Stimulated activated CD4-positive, alpha-beta T cell treated with anti-CD3 and anti-CD28 coated beads, TNF-alpha, amount 100 ng/mL, for 48 hours (primary cell): ENCODE measurements around the gene SCNN1G.
"Not testable (repeated sequence)": the region's sequence is repeated elsewhere in the genome, so short reads cannot be mapped to it uniquely, and the experiment has no call there.

Experiments used
- DNase-seq, 3 donors: peaks; one replicate each; pipeline ENCODE4 v3.0.0-alpha.2; 2020; ENCODE audit warnings: low read depth in 3 of 3

SCNN1G gene, protein sequence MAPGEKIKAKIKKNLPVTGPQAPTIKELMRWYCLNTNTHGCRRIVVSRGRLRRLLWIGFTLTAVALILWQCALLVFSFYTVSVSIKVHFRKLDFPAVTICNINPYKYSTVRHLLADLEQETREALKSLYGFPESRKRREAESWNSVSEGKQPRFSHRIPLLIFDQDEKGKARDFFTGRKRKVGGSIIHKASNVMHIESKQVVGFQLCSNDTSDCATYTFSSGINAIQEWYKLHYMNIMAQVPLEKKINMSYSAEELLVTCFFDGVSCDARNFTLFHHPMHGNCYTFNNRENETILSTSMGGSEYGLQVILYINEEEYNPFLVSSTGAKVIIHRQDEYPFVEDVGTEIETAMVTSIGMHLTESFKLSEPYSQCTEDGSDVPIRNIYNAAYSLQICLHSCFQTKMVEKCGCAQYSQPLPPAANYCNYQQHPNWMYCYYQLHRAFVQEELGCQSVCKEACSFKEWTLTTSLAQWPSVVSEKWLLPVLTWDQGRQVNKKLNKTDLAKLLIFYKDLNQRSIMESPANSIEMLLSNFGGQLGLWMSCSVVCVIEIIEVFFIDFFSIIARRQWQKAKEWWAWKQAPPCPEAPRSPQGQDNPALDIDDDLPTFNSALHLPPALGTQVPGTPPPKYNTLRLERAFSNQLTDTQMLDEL

DNA sequence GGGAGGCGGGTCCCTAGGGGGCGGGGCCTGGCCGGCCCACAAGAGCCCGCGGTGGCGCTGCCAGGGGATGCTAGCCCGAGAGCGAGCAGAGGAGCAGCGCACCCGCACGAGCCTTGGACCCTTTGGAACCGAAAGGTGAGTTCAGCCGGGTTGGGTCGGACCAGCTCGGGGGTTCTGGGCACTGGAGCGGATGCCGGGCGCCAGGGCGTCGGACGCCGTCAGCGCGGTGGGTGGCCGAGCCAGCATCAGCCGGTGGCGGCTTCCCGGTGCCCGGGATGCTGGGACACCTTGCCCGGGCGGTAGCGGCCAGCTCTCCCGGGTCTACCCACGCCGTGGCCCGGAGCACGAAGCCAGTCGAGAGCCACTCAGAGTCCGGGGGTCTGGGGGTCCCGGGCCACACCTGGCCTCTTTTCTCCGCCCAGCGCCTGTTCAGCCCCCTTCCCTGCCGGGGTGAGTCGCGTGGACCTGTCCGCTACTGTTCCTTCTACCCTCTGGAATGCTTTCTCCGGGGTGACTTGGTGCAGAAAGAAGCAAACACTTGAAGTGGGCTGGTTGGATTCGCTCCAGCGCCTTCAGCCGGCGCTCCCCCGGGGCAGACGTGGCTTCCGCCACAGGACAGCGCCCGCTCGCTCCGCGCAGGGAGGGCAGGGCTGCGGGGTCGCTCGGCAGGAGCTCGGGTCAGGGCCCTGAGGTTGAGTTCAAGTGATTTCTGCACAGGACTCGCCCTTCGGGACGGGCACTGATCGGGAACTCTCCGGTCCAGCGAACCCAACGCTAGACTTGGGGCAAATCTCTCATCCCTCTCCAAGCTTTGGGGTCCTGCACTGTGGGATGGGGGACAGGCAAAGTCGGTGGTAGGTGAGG, at the start of gene SCNN1G:
SCNN1G (plus strand) TSS at position 67 of the 864 bp plus-strand sequence. CDS start 3,527 bp downstream, outside the sequence.
- no peak for DNase-seq

DNA sequence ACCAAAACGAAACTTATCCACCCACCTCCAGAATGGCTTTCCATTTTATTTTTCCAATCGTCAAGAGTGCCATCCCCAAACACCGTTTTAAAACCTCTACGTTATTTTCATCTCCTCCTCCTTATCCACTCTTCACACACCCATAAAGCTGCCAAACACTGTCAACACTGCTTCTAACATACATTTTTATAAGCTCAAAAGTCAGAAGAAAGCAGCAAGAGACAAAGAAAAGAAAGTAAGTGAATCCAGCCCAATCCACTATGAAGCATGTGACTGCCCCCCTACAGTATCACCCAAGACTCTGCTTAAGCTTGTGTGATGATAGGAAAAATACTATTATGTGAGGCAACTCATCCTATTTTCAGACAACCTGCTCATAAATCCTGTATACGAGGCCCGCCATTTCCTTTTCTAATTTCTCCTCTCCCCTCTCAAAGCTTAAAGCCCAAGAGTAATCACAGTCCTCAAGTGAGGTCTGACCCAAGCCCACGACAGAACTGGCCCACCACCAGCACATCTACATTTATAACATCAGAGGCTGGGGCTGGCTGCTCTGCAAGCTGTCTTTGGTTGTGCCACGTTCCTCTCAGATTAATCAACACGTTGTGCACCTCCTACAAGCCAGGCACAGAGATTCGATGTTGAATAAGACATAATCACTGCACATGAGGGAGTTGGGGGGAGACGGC, 49.6 kb upstream of the SCNN1G start:
- no peak for DNase-seq

GRCh38 chr16:23134274-23134673, 48.3 kb upstream of the SCNN1G start:
- no peak for DNase-seq

DNA sequence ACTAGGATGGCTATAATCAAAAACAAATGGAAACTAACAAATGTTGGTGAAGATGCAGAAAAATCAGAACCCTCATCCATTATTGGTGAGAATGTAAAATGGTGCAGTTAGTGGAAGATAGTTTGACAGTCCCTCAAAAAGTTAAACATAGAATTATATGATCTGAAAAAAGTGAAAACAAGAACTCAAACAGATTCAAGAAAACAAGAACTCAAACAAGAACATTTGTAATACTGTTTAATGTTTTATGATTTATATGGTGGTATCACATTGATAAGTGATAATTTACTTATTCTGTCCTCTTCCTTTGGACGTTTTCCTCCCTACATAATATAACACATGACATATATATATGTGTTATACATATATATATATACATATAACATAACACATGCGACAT, 45.3 kb upstream of the SCNN1G start:
- no peak for DNase-seq

GRCh38 chr16:23137818-23138217, 44.7 kb upstream of the SCNN1G start:
- DNase-seq: no peak

GRCh38 chr16:23140107-23140506, 42.4 kb upstream of the SCNN1G start:
- no peak for DNase-seq

- DNase-seq: no peak
These were observed 41.5 kb upstream of the SCNN1G start for GRCh38 chr16:23141033-23141432.

DNA sequence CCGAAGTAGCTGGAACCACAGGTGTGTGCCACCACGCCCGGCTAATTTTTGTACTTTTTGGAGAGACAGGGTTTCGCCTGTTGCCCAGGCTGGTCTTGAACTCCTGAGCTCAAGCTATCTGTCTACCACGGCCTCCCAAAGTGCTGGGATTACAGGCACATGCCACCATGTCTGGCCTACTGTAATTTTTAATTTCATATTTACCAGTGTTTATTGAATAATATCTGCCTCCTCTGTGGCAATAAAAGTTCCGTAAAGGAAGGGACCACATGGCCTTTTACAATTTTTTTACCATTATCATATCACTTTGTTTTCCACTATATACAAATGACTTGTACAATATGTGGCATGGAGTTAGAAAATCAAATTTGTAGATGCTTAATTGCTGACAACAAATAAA, 41.0 kb upstream of the SCNN1G start:
- DNase-seq: no peak

DNA sequence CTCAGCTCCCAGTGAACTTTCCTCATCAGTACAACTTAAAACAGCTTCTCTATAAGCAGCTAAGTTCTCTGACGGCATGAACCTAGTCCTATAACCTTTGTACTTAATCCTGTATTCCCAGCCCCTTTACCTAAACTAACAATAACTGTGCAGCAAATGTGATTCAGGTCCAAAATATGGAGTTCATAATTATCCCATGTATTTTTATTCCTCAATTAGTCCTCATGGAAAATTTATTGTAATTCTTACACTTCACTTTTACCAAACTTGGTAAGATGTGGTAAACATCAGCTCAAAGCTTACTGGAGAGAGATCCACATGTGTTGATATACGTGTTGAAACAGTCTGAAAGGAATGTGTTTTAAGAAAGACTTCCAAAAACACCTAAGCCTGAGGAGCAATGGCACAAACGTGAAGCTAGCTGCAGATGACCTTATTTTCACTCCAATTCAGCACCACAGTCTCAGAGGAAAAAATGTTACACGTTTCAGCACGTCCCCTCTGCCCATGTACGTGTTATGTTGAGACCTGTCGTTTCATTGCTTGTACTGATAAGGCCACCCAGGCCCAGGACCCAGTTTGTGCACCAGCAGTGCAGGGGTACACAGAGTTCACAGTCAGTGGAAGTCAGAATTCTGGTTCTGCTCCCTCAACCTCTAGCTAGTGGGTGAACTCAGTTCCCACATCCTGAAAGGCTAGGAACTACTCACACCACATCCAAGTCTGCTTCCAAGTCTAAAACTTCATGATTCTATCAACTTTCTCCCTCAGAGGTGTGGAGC, 40.4 kb upstream of the SCNN1G start:
- no peak for DNase-seq

- no peak for DNase-seq
These were observed 39.2 kb upstream of the SCNN1G start for GRCh38 chr16:23143391-23143790.

DNA sequence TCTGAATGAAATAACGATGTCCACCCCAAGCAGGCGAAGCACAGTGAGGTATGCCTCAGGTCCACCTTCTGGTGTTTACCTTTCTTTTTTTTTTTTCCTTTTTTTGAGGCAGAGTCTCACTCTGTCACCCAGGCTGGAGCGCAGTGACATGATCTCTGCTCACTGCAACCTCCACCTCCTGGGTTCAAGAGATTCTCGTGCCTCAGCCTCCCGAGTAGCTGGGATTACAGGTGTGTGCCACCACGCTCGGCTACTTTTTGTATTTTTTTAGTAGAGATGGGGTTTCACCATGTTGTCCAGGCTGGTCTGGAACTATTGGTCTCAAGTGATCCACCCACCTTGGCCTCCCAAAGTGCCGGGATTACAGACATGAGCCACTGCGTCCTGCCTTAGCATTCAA, 38.2 kb upstream of the SCNN1G start:
- not testable (repeated sequence) for DNase-seq

GRCh38 chr16:23145186-23145585, 37.4 kb upstream of the SCNN1G start:
- no peak for DNase-seq

- DNase-seq: no peak
These were observed 36.9 kb upstream of the SCNN1G start for GRCh38 chr16:23145608-23146007.

GRCh38 chr16:23146877-23147601, 35.5 kb upstream of the SCNN1G start:
- DNase-seq: no peak

DNA sequence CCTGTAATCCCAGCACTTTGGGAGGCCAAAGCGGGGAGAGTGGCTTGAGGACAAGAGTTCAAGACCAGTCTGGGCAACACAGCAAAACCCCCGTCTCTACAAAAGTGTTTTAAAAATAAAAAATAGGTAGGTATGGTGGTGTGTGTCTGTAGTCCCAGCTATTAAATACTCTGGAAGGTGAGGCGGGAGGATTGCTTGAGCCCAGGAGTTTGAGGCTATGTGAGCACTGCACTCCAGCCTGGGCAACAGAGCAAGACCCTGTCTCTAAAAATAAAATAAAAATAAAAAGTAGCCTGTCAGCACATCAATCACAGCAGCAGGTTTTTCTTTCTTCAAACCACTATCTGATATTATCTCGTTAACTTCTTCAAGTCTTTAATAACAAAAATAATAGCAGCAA, 34.9 kb upstream of the SCNN1G start:
- no peak for DNase-seq

GRCh38 chr16:23148166-23148512, 34.4 kb upstream of the SCNN1G start:
- DNase-seq: no peak

DNA sequence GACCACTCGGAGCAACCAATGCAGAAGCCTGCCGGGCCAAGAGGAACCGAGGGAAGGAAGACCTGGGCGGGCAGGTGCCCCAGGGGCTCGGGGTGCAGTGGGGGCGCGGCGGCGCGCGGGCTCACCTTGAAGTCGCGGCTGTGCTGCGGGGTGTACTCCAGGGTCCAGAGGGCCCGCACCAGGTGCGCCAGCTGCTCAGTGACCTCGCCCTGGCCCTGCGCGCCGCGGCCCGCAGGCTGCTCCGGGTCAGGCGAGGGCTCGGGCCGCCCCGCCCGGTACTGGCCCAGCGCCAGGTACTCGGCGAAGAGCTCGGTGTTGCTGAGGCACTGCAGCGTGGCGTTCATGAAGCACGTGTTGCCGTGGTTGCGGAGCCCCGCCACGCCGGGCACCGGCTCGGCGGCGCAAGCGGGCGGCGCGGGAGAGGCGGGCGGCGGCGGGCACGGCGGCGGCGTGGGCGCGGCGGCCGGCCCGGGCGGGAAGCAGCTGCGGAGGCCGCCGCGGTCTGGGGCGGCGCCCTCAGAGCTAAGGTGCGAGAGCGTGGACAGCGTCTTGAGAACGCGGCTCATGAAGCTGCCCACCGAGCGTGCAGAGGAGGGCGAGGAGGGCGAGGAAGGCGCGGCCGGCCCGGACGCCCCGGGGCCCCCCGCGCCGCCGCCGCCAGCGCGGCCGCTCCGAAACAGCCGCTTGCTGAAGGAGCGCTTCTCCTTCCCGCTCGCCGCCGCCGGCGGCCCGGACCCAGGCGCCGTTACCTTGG, 33.9 kb upstream of the SCNN1G start:
- DNase-seq: peak; percentile 11 to 34 (median 14)

- peak; percentile 84 to 86 (median 85) for DNase-seq
These were observed 33.1 kb upstream of the SCNN1G start, which contains the start of gene USP31 for GRCh38 chr16:23149267-23149992. USP31 (minus strand) TSS chr16:23149452; CDS start chr16:23149270, 182 bp downstream.

DNA sequence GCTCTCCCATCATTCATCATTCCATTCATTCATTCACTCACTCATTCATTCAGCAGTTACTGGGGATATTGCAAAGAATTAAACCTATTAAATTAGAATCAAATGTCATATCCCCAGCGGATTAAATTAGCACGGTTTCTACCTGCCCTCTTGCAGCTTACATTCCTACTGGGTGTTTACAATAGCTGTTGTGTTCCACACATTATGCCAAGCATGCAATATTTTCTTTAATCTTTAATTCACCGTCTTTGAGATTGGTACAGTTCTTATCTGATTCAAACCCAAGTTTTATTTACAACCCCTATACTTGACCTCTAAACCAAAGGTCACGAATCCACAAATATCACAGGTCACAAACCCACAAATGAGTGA, 32.6 kb upstream of the SCNN1G start:
- no peak for DNase-seq
